HG03354 (cell line): ENCODE data around the gene RPS6KA2.

ENCODE experiments used
- ATAC-seq: cut with Tn5 transposase; IDR thresholded peaks from one replicate; pipeline ENCODE4 v1.9.1; 2021; ENCODE audit warnings: mild to moderate bottlenecking; ENCODE audit not compliant: unreplicated experiment, poor library complexity, severe bottlenecking

The RPS6KA2 gene

GRCh38 chr6:166627033-166627874 lies at the start of gene RPS6KA2:
TSS of gene RPS6KA2 (minus strand) at chr6:166627251. CDS start at chr6:166627019, 232 bp downstream.
- ATAC-seq: peak; percentile 88

- no peak for ATAC-seq
These were observed 49.3 kb upstream of the RPS6KA2 start for GRCh38 chr6:166676270-166676860.

DNA sequence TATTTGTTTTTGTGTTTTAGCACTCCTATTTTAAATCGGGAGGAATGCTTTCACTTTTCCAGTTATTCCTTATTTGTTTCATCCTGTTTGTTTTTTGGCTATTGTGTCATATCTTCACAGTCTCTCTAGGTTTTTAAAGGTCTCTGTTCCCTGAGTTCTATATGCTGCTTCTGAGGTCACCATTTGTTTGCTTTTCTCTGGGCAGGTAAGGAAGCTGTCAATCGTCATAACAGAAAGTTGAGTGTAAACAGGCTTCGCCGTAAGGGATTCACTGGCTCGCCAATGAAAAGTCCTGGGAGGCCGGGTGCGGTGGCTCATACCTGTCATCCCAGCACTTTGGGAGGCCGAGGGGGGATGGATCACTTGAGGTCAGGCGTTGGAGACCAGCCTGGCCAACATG lies 48.7 kb upstream of the RPS6KA2 start:
- no peak for ATAC-seq

GRCh38 chr6:166673309-166673708 lies 46.3 kb upstream of the RPS6KA2 start:
- no peak for ATAC-seq

- no peak for ATAC-seq
These were observed 45.7 kb upstream of the RPS6KA2 start for GRCh38 chr6:166672624-166673206.

DNA sequence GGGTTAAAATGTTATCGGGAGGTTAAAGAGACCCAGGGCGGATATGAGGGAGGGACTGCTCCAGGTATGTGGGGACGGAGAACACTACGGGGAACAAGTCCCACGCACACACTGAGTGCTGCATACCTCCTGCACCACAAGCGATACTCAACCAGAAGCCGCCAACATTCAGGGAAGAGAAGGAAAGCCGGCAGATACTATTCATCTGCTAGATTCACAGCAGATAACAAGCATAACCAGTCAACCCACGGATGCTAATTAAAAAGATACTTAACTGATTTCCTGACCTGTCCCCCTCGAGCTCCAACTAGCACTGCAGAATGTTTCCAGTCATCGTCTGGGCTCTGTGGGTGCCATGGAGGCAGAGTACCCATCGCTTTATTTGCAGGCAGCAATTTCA lies 45.1 kb upstream of the RPS6KA2 start:
- ATAC-seq: no peak

GRCh38 chr6:166671434-166672081 lies 44.5 kb upstream of the RPS6KA2 start:
- no peak for ATAC-seq

- no peak for ATAC-seq
These were observed 43.8 kb upstream of the RPS6KA2 start for GRCh38 chr6:166670894-166671293.

GRCh38 chr6:166670013-166670412 lies 43.0 kb upstream of the RPS6KA2 start:
- no peak for ATAC-seq

DNA sequence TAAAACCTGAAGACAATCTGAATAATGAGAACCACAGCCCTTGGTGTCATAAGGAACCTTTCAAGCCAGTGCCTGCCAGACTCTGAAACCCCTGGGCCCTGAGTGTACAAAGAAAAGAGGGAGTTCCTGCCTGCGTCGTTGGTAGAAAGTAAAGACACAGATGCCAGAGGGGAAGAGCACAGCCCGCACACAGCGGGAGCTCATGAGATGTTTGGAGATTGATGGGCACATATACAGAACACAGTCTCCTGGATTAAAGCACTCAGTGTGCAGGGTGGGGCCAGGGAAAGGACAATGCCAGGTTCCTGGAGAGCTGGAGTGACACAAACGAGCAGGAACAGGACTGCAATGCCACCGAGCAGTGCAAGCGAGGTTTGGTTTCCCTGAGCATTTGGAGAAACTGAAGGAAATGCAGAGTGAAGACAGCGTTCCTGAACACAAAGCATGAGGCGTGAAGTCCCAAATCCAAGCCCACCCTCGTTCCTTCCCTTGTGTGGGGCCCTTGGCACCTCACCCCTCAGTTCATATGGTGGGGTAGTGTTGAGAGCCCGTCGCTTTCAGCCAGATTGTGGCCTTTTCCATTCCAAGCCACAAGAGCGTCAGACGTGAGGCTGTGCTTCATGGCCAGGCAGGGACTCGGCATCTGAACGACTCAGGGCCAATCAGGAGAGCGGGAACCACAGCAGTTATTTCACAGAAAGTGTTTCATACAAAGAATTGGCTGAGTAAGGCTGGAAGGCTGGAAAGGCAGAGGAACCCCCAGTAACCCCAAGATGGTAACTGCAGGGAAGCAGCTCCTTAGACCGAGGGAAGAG lies 41.0 kb upstream of the RPS6KA2 start:
- ATAC-seq: no peak

- no peak for ATAC-seq
These were observed 37.1 kb upstream of the RPS6KA2 start for GRCh38 chr6:166664135-166664534.

DNA sequence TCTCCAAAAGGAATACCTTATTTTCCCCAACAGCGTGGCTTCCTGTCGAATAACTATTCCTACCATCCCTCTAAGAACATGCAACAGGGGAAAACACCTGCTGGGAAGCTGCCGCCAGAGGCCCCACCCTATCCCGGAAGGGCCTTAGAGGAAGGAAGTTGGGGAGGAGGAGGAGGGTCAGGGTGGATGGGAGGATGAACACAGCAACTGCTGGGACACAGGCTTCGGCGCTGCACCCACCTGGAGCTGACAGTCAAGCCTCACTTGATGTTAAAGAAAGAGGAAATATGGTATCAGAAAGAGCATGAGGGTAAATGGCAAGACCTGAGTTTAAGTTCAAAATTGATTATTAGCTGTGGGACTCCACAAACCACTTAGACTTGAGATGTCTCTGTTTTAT lies 36.5 kb upstream of the RPS6KA2 start:
- no peak for ATAC-seq

- no peak for ATAC-seq
These were observed 35.6 kb upstream of the RPS6KA2 start for GRCh38 chr6:166662690-166663089.

- ATAC-seq: no peak
These were observed 34.5 kb upstream of the RPS6KA2 start for GRCh38 chr6:166661327-166662085.

DNA sequence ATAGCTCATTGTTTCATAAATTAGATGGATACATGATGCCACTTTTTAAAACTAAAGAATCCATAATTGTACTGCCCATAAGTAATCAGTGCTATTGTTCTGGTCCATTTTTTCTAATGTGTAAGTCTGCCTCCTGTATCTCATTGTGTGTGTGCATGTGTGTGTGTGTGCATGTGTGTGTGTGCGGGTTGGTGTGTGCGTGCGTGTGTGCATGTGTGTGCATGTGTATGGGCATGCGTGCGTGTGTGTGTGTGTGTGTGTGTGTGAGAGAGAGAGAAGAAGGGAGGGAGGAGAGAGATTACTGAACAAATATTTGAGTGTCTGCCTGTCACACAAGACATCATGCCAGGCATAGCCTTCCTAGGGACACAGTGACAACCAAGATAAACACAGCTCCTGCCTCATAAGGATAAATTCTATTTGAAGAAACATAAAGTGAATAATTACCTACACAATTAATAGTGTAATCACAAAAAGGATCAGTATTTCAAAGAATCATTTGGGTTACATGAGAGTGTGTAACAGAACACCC lies 33.2 kb upstream of the RPS6KA2 start:
- no peak for ATAC-seq

GRCh38 chr6:166659581-166659980 lies 32.5 kb upstream of the RPS6KA2 start:
- ATAC-seq: no peak

DNA sequence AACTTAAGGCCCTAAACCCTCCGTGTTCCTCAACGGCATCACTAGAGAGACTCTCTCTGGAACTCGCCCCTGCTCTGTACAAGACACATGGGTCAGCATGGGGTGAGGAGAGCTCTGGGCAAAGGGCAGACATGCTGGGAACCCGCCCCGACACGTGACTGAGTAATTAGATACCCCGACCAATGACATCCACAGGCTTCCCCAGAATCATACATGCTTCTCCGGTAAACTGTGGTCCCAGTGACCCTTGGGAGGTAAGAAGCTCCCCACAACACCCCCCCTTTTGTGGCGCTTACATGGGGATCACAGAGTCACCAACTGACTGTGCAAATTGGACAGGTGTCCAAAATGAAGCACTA lies 31.7 kb upstream of the RPS6KA2 start:
- no peak for ATAC-seq

- no peak for ATAC-seq
These were observed 31.2 kb upstream of the RPS6KA2 start for GRCh38 chr6:166658115-166658791.
